HG02759 (cell line): ENCODE data around the gene TMEM167A.
A peak's percentile ranks its signal among the peaks of the same experiment; 100 is the strongest.

Experiments used
- ATAC-seq: cut with Tn5 transposase; IDR thresholded peaks from one replicate; pipeline ENCODE4 v1.9.1; 2021; ENCODE audit warnings: mild to moderate bottlenecking, moderate library complexity; ENCODE audit not compliant: unreplicated experiment

TMEM167A gene

GRCh38 chr5:83036991-83037575 lies 40.1 kb downstream of the TMEM167A start:
- no peak for ATAC-seq

GRCh38 chr5:83035373-83036100 lies 41.7 kb downstream of the TMEM167A start:
- no peak for ATAC-seq

- ATAC-seq: no peak
These were observed 42.5 kb downstream of the TMEM167A start for GRCh38 chr5:83034528-83035207.

DNA sequence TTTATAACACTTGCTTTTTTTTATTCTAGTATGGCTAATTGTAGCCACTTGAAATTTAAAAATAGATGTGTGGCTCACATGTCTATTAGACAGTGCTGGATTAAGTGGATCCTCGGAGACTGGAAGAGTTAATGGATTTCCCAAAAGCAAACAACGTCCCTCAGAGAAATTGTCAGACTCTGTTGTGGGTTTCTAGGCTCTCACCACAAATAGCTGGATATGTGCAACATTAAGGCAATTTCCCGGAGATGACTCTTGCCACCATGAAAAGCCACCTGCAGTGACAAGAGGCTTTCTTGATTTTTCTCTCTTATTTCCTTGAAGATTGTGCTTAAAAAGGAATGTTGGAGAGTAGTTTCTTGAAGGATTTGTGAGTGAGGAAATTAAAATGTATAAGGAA lies 43.2 kb downstream of the TMEM167A start:
- ATAC-seq: no peak

- ATAC-seq: no peak
These were observed 45.8 kb downstream of the TMEM167A start for GRCh38 chr5:83031381-83031780.

DNA sequence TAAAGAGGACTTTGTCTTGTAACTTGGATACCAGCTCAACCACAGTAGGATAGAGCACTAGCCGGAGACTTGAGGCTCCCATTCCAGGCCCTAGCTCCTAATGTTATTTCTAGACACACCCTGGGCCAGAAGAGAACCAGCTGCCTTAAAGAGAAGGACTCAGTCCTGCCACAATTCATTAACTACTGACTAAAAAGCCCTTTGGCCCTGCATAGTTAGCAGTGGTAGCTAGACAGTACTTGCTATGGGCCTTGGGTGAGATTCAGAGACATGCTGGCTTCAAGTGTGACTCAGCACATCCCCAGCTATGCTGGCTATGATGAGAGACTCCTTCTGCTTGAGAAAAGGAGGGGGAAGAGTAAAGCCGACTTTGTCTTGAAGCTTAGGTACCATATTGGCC lies 47.3 kb downstream of the TMEM167A start:
- no peak for ATAC-seq

GRCh38 chr5:83026930-83027687 lies 50.1 kb downstream of the TMEM167A start:
- peak; percentile 75 for ATAC-seq

DNA sequence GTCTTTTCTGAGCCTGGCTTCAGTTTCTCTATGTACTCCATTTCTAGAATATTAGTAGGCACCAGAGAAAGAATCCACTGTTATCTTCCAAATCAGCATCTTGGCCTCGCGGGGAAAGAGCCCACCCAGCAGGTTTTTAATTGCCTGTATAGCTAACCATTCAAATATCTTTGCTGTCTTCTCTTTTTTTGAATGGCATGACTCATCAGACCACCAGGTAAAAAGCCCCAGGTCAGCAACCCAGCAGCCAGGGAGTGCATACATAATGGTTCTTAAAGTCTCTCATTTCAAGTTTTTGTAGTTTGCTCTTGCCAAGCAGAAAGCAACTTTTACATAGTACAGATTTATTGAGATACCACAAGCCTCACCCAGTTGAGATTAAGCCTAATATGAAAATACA lies 50.7 kb downstream of the TMEM167A start:
- ATAC-seq: peak; percentile 79

- no peak for ATAC-seq
These were observed 51.3 kb downstream of the TMEM167A start for GRCh38 chr5:83025690-83026478.

DNA sequence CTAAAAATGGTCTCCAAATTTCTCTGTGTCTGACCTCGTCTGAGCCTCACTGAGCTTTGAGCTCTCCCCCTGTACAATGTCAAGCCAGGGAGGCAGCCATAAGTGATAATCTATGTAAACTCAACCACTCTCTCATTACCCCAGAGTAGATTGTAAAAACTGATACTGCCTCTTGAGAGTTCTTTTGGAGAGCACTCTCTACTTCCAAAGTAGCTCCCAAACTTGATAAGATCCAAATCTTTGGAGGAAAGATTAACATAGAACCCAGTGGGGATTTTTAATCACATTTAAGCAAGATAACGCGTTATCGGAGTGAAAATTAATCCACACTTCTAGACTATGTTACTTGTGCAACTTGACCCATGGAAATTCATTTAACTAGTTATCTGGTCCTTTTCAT lies 54.9 kb downstream of the TMEM167A start:
- ATAC-seq: no peak

DNA sequence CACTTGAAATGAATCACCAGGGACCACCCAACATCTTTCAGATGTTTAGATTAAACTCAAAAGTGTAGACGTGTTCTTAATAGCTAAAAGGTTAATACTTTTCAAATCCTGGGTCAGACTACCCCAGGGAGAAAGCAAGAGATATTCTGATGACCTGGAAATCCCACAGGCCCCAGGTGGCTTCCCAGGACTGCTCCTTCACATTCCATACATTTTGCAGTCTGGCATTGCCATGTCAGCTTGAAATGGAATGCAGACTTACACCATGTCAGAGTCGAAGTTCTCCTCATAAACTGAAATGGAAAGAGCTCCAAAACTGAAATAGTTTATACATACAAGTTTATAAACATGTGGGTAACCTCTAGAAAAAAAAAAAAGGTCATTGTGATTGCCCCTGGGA lies 61.5 kb downstream of the TMEM167A start:
- no peak for ATAC-seq

GRCh38 chr5:83011985-83012384 lies 65.2 kb downstream of the TMEM167A start:
- peak; percentile 98 for ATAC-seq

DNA sequence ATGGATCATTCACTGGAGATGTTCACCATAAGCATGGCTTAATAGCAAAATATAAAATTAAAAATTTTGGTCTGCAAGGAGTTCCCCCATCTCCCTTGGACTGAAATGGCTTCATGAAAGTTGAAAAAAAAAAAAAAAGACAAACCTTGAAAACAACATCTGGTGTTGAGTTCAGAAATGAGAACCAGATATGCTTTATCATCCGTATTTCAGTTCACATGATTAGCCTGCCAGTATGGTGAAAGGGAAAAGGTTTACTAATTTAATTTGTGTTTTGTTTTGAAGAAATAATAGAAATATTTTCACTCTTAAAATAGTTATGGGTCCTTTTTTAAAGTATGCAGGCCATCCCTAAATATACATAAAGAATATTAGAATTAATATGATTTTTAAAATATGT lies 67.8 kb downstream of the TMEM167A start:
- no peak for ATAC-seq

GRCh38 chr5:83007755-83008154 lies 69.4 kb downstream of the TMEM167A start:
- ATAC-seq: no peak

DNA sequence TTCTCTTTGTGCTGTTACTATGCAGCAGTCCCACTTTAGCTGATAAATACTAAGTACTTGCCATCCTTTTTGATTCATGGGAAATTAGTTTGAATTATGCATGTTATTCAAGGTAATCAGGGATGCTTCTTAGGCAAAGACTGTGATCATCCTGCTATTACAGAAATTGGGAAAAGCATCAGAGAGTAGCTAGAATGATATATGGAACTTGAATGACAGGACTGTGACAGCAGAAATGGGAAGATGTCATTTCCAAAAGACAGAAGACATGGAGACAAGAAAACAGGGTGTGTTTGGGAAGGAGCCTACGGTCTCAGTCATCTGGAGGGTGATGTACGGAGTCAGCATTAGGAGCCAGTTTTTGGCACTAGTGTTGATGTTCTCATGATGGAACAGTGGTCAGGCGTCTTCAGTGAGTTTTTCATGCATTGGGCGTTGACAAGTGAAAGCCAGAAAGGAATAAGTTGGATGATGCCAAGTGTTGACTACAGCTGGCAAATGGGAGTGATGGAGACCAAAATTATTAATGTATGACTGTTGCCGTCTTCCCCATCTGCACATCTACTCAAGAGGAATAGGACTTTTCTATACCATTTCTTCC lies 70.4 kb downstream of the TMEM167A start:
- no peak for ATAC-seq

DNA sequence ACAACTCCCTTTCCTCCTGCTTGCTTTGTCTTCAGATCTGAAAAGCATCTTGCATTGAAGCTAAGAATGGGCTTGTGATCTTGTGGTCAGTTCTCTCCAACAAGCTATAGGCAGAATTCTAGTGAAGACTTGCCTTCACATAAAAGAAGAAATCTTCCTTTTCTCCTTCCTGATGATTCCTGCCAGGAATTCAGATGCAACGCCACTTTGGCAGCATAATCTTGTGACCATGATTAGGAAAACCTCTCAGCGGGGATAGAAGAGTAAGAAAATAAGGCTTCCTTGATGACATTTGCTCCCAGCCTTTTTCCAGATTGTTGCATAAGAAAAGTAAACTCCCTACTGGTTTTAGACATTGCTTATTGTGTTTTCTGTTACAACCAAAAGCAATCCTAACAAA lies 73.4 kb downstream of the TMEM167A start:
- no peak for ATAC-seq
